ENCODE data around the gene UTY. TPM values are rescaled to one million over a fixed set of nuclear protein-coding genes. Genes with fewer than 3 reads are reported as not detected.

The UTY gene
- total and polyA plus RNA-seq, 8 donors, result 1.9 to 54.0 (median 11.2) TPM; not detected in 3

GRCh38 chrY:13227354-13227953 lies 252.4 kb downstream of the UTY start:
- H3K27me3 ChIP-seq, result no peaks in the 10 kb centered on the region
- WGBS, 5 donors, result 63 to 67% methylated on average over 2 of the region's 2 CpGs; no CpG with 5 or more reads in 3 of the 5 donors
- no peak for DNase-seq
- H3K4me1 ChIP-seq, result no peaks in the 10 kb centered on the region
- H3K36me3 ChIP-seq, result no peaks in the 10 kb centered on the region
- TF ChIP-seq POLR2A (IDR thresholded peaks at IDR 0.05), result no peak
- TF ChIP-seq EP300 (IDR thresholded peaks at IDR 0.05), result no peak
- no peak for TF ChIP-seq CTCF (IDR thresholded peaks at IDR 0.05)
- TF ChIP-seq POLR2AphosphoS5 (IDR thresholded peaks at IDR 0.05), result no peak
- no peak overlapping the region for H3K27ac ChIP-seq
- H3K4me3 ChIP-seq, result no peak overlapping the region
- H3K9me3 ChIP-seq, result no peaks in the 10 kb centered on the region
- intact Hi-C loops (cut with DNase I; ENCODE audit: low total_unique reads), result no loop called here

DNA sequence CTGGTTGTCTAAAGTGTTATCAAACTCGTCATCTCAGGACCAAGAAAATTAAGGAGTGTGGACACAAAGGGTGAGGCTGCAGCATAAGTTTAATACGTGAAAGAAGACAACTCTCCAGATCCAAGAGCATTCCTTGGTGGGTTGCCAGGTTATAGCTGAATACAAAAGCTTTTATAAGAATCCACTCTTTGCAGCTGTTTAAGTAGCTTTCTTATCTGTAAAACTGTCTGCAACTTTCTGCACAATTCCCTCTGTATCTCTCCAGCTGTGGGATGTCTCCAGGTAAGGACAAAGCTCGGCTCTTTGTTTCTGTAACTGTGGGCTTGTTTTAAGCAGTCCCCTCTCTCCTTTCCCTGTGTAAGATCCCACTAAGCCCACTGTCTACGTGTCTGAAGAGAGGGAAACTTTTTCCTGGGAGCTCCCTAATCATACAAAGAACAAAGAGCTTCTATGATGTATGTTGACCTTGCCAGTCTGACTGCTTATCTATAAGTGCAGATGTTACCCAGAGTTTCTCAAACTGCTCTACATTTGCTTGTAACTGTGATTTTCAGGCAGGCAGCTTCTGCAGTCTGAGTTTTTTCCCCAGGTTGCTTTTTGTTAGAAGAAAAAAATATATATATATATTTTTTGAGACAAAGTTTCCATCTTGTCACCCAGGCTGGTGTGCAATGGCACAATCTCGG lies 268.7 kb downstream of the UTY start:
- intact Hi-C loops (cut with DNase I; ENCODE audit: low total_unique reads), result no loop called here
- no peak for TF ChIP-seq EP300 (IDR thresholded peaks at IDR 0.05)
- no peak for DNase-seq
- Histone ChIP-seq H3K4me1 (no peaks in the 10 kb centered on the region), H3K9me3 (no peaks in the 10 kb centered on the region), H3K4me3 (no peak overlapping the region), H3K27ac (no peak overlapping the region), H3K36me3 (no peaks in the 10 kb centered on the region), H3K27me3 (no peaks in the 10 kb centered on the region)
- WGBS, 5 donors, result 33 to 42% (median 39%) methylated on average over 4 to 5 of the region's 5 CpGs; no CpG with 5 or more reads in 2 of the 5 donors

DNA sequence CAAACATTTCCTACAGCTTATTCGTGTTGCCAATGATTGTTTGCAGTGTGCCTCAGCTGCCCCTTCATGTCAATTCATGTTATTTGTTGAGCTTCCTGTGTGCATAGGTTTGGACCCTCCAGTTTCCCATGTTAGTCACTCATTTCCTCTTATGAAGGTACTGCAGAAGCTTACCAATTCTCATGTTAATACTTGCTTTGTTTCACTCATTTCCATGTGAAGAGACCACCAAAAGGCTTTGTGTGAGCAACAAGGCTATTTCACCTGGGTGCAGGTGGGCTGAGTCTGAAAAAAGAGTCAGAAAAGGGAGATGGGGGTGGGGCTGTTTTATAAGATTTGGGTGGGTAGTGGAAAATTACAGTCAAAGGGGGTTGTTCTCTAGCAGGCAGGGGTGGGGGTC lies 274.6 kb downstream of the UTY start:
- WGBS, 5 donors, result 40 to 64% (median 56%) methylated on average over 1 of the region's 1 CpG; no CpG with 5 or more reads in 2 of the 5 donors
- intact Hi-C loops (cut with DNase I; ENCODE audit: low total_unique reads), result no loop called here
- Histone ChIP-seq H3K4me1 (no peaks in the 10 kb centered on the region), H3K9me3 (no peaks in the 10 kb centered on the region), H3K27me3 (no peaks in the 10 kb centered on the region), H3K36me3 (no peaks in the 10 kb centered on the region), H3K4me3 (no peak overlapping the region), H3K27ac (no peak overlapping the region)
- DNase-seq, result no peak
- no peak for TF ChIP-seq CTCF (IDR thresholded peaks at IDR 0.05)
- TF ChIP-seq POLR2AphosphoS5 (IDR thresholded peaks at IDR 0.05), result no peak

Other genes starting within 250 kb of the UTY start
- gene TMSB4Y, start 223.9 kb upstream of the UTY start, total RNA-seq, result 1 to 10 TPM in 1 of 5 donors, not detected in 4; 3.3 TPM
- gene TMSB4Y, start 223.9 kb upstream of the UTY start, polyA plus RNA-seq, result 1 to 10 TPM in 2 of 3 donors, not detected in 1; 1.4 to 1.9 TPM